ENCODE results near the gene DENND5A.
"Not testable (repeated sequence)": the region's sequence is repeated elsewhere in the genome, so short reads cannot be mapped to it uniquely, and the experiment has no call there.

DENND5A gene

DNA sequence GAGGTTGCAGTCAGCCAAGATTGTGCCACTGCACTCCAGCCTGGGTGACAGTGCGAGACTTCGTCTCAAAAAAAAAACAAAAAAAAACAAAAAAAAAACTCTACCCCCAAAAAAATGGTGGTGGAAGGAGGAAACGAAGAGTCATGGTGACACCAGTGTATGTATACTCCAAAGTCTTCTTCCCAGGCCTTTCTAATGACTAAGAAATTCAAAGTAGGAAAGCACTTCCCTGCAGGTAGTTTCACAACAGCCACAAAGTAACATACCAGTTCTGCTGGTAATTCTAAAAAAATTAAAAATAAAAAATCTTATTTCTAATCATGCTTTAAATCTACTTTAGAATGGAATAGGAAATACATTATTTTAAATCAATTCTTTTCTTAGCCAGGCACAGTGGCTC, 72.6 kb downstream of the DENND5A start:
- Histone ChIP-seq H3K27ac (ENCODE audit: low read length) (no peak overlapping the region), H3K27me3 (ENCODE audit: insufficient read depth, low read length, poor library complexity) (no peaks in the 10 kb centered on the region), H3K4me2 (ENCODE audit: insufficient read depth, low read length) (no peak overlapping the region), H3K79me2 (ENCODE audit: insufficient read depth, low read length) (no peaks in the 10 kb centered on the region), H3K4me3 (ENCODE audit: low read depth in 1 of 2, low read length in 2 of 2) (no peak overlapping the region), H3K4me1 (ENCODE audit: insufficient read depth, low read length) (no peaks in the 10 kb centered on the region), H4K20me1 (ENCODE audit: insufficient read depth, low read length) (no peaks in the 10 kb centered on the region), H3K36me3 (ENCODE audit: insufficient read depth, low read length) (no peaks in the 10 kb centered on the region), H3K9me3 (ENCODE audit: insufficient read depth, low read length, severe bottlenecking) (peaks cover 7% of the 10 kb centered on the region), H2AFZ (ENCODE audit: low read depth, low read length) (no peak overlapping the region), H3K9ac (ENCODE audit: low read depth, low read length) (no peak overlapping the region)
- DNase-seq (no peak), ATAC-seq (ENCODE audit: insufficient read depth, low read depth) (no peak)
- no peak for TF ChIP-seq EZH2 (IDR thresholded peaks at IDR 0.05; ENCODE audit: borderline replicate concordance, low read depth, low read length, severe bottlenecking)
- TF ChIP-seq, protein P1, sequence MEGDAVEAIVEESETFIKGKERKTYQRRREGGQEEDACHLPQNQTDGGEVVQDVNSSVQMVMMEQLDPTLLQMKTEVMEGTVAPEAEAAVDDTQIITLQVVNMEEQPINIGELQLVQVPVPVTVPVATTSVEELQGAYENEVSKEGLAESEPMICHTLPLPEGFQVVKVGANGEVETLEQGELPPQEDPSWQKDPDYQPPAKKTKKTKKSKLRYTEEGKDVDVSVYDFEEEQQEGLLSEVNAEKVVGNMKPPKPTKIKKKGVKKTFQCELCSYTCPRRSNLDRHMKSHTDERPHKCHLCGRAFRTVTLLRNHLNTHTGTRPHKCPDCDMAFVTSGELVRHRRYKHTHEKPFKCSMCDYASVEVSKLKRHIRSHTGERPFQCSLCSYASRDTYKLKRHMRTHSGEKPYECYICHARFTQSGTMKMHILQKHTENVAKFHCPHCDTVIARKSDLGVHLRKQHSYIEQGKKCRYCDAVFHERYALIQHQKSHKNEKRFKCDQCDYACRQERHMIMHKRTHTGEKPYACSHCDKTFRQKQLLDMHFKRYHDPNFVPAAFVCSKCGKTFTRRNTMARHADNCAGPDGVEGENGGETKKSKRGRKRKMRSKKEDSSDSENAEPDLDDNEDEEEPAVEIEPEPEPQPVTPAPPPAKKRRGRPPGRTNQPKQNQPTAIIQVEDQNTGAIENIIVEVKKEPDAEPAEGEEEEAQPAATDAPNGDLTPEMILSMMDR (IDR thresholded peaks at IDR 0.05; ENCODE audit: borderline replicate concordance, extremely low read depth, low read length, poor library complexity, severe bottlenecking): no peak

DNA sequence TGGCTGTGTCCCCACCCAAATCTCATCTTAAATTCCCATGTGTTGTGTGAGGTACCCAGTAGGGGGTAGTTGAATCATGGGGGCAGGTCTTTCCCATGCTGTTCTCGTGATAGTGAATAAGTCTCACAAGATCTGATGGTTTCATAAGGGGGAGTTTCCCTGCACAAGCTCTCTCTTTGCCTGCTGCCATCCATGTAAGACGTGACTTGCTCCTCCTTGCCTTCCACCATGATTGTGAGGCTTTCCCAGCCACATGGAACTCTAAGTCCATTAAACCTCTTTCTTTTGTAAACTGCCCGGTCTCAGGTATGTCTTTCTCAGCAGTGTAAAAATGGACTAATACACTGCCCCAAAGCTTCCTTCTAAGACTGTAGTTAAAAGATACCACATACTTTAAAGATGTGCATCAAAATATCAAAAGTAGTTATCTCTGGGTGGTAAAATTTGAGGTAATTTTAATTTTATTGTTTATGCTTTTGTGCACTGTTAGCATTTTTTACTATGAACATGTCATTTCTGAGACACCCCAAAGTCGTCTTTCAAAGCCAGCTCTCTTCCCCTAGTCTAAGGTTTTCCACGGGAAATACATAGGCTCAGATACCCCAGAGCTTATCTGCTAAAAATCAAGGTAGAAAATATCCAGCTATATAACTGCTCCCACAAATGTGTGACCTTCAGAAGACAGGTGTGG, 74.7 kb downstream of the DENND5A start:
- H3K36me3 ChIP-seq (ENCODE audit: insufficient read depth, low read length); H3K9ac ChIP-seq (ENCODE audit: low read depth, low read length); H3K4me3 ChIP-seq (ENCODE audit: low read depth in 1 of 2, low read length in 2 of 2); H3K4me2 ChIP-seq (ENCODE audit: insufficient read depth, low read length); H3K79me2 ChIP-seq (ENCODE audit: insufficient read depth, low read length); H4K20me1 ChIP-seq (ENCODE audit: insufficient read depth, low read length); H3K27ac ChIP-seq (ENCODE audit: low read length); H3K4me1 ChIP-seq (ENCODE audit: insufficient read depth, low read length); H3K27me3 ChIP-seq (ENCODE audit: insufficient read depth, low read length, poor library complexity); ATAC-seq (ENCODE audit: insufficient read depth, low read depth); H3K9me3 ChIP-seq (ENCODE audit: insufficient read depth, low read length, severe bottlenecking); H2AFZ ChIP-seq (ENCODE audit: low read depth, low read length); DNase-seq: not testable (repeated sequence)

DNA sequence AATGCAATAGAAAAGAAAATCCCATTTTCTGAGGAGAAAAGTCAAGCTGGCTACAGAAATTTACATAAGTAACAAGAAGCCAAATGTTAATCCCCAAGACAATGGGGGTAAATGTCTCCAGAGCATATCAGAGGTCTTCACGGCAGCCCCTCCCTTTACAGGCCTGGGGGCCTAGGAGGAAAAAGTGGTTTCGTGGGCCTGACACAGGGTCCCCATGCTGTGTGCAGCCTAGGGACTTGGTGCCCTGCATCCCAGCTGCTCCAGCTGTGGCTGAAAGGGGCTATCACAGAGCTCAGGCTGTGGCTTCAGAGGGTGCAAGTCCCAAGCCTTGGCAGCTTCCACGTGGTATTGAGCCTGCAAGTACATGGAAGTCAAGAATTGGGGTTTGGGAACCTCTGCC, 76.3 kb downstream of the DENND5A start:
- not testable (repeated sequence) for H3K4me3 ChIP-seq (ENCODE audit: low read depth in 1 of 2, low read length in 2 of 2); H4K20me1 ChIP-seq (ENCODE audit: insufficient read depth, low read length); H3K36me3 ChIP-seq (ENCODE audit: insufficient read depth, low read length); H2AFZ ChIP-seq (ENCODE audit: low read depth, low read length); H3K4me2 ChIP-seq (ENCODE audit: insufficient read depth, low read length); DNase-seq; H3K27me3 ChIP-seq (ENCODE audit: insufficient read depth, low read length, poor library complexity); H3K4me1 ChIP-seq (ENCODE audit: insufficient read depth, low read length); ATAC-seq (ENCODE audit: insufficient read depth, low read depth); H3K9me3 ChIP-seq (ENCODE audit: insufficient read depth, low read length, severe bottlenecking); H3K9ac ChIP-seq (ENCODE audit: low read depth, low read length); H3K27ac ChIP-seq (ENCODE audit: low read length); H3K79me2 ChIP-seq (ENCODE audit: insufficient read depth, low read length)

DNA sequence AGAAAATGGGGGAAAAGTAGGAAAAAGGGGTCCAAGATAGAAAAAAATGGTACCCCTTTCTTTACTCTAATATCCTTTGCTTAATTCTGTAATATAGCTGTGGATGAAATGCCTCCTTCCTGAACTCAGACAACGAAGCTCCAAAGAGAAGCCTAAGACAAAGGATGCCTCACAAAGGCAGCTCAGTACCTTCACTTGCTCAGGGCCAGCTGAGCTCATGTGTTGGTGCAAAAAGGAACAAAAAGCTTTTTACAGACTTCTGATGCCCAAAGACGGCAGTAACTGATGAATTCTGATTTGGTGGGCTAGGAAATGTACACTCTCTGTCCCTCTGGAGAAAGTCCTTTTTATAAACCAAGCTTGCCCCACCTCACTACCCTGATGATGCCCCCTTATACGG, 77.5 kb downstream of the DENND5A start:
- H3K9ac ChIP-seq (ENCODE audit: low read depth, low read length): no peak overlapping the region
- no peak overlapping the region for H2AFZ ChIP-seq (ENCODE audit: low read depth, low read length)
- no peak for ATAC-seq (ENCODE audit: insufficient read depth, low read depth)
- no peaks in the 10 kb centered on the region for H4K20me1 ChIP-seq (ENCODE audit: insufficient read depth, low read length)
- no peak overlapping the region for H3K4me2 ChIP-seq (ENCODE audit: insufficient read depth, low read length)
- no peak for DNase-seq
- H3K27me3 ChIP-seq (ENCODE audit: insufficient read depth, low read length, poor library complexity): peaks cover 3% of the 10 kb centered on the region
- TF ChIP-seq, protein P1 (IDR thresholded peaks at IDR 0.05; ENCODE audit: borderline replicate concordance, extremely low read depth, low read length, poor library complexity, severe bottlenecking): no peak
- no peak for TF ChIP-seq EZH2 (IDR thresholded peaks at IDR 0.05; ENCODE audit: borderline replicate concordance, low read depth, low read length, severe bottlenecking)
- H3K79me2 ChIP-seq (ENCODE audit: insufficient read depth, low read length): no peaks in the 10 kb centered on the region
- H3K4me3 ChIP-seq (ENCODE audit: low read depth in 1 of 2, low read length in 2 of 2): no peak overlapping the region
- peaks cover 7% of the 10 kb centered on the region for H3K9me3 ChIP-seq (ENCODE audit: insufficient read depth, low read length, severe bottlenecking)
- H3K36me3 ChIP-seq (ENCODE audit: insufficient read depth, low read length): no peaks in the 10 kb centered on the region
- H3K27ac ChIP-seq (ENCODE audit: low read length): no peak overlapping the region
- no peaks in the 10 kb centered on the region for H3K4me1 ChIP-seq (ENCODE audit: insufficient read depth, low read length)
